ENCODE data around the gene PLCD1. TPM values are rescaled to one million over a fixed set of nuclear protein-coding genes. Genes with fewer than 3 reads are reported as not detected.

PLCD1 gene
- total and polyA plus RNA-seq, 2 of the 8 experiments (the other 6 are each of a cell fraction or from before 2014, with no cell fraction given): 15.3 to 19.2 TPM

DNA sequence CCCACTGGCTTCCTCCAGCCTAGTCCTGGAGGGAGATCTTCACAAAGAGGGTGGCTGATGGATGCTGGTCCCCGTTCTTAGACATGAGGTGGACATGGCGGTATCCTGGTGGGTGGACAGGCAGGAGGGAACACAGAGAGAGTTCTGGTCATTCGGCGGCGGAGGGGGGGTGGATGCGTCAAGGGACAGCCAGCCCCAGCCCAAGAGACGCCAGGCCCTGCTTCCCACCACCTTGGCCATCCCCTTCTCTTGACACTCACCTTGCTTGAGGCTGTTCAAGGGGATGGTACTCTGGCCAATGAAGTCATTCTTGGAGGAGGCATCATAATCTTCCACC, 21.7 kb downstream of the PLCD1 start:
- no peak overlapping the region for H2AFZ ChIP-seq (ENCODE audit: low read length)
- no peak overlapping the region for H3K56ac ChIP-seq (replicated peaks; ENCODE audit: insufficient read length, low read depth, low read length)
- CTCF ChIA-PET (ENCODE audit: partially characterized antibody): interaction anchor here (1.0 to 2.4 kb wide), 5 partner anchors 8 to 152 kb away, joined by 3 to 12 read pairs (median 4); no protein-coding TSS in a partner anchor
- no peaks in the 10 kb centered on the region for H3K79me1 ChIP-seq (ENCODE audit: low read depth, low read length)
- H2BK120ac ChIP-seq (replicated peaks; ENCODE audit: low read depth, low read length): no peak overlapping the region
- H3K4me2 ChIP-seq (ENCODE audit: insufficient read depth in 1 of 2, low read depth in 2 of 2, low read length in 2 of 2): no peak overlapping the region
- H3K18ac ChIP-seq (ENCODE audit: extremely low read depth, low read length): no peak overlapping the region
- H3K27ac ChIP-seq (ENCODE audit: low read depth, low read length): no peak overlapping the region
- no peak overlapping the region for H4K91ac ChIP-seq (replicated peaks; ENCODE audit: insufficient read length, low read length)
- H3K27me3 ChIP-seq (replicated peaks in 1 of 4; ENCODE audit: control insufficient read depth in 3 of 4, extremely low read depth in 1 of 4, insufficient read depth in 3 of 4, low read length in 3 of 4): no peaks in the 10 kb centered on the region
- no peaks in the 10 kb centered on the region for H3K23me2 ChIP-seq (ENCODE audit: low read depth, low read length)
- H3K14ac ChIP-seq (ENCODE audit: insufficient read length): no peak overlapping the region
- no peaks in the 10 kb centered on the region for H3K9me3 ChIP-seq (ENCODE audit: insufficient read depth in 2 of 2, low read depth in 1 of 2, low read length in 1 of 2)
- no peak for DNase-seq (ENCODE audit: low read depth in 1 of 2, low spot score in 2 of 2)
- no peak for FAIRE-seq
- no peak overlapping the region for H2AK5ac ChIP-seq (ENCODE audit: low read depth, low read length)
- H2BK15ac ChIP-seq (ENCODE audit: low read length): no peak overlapping the region
- no peak overlapping the region for H4K8ac ChIP-seq (ENCODE audit: extremely low read depth, insufficient read depth, low read length)
- WGBS, 2 experiments (ENCODE audit: extremely low coverage in 1 of 2, insufficient coverage in 1 of 2, insufficient read length in 1 of 2, insufficient replicate concordance in 2 of 2, low coverage in 1 of 2, low lambda C conversion rate in 2 of 2, missing lambda C conversion rate in 1 of 2): 97% methylated on average over 7 of the region's 7 CpGs; no CpG with 5 or more reads in 1 of the 2 experiments
- no peak overlapping the region for H2BK20ac ChIP-seq (ENCODE audit: low read length)
- H3K23ac ChIP-seq (ENCODE audit: insufficient read length): no peak overlapping the region
- no peaks in the 10 kb centered on the region for H3K79me2 ChIP-seq (ENCODE audit: control insufficient read depth in 1 of 2, insufficient read depth in 2 of 2, low read length in 2 of 2)
- H4K5ac ChIP-seq (ENCODE audit: insufficient read length, low read depth, low read length): no peak overlapping the region
- H3K36me3 ChIP-seq (ENCODE audit: control insufficient read depth in 2 of 4, insufficient read depth in 4 of 4, low read length in 3 of 4): no peaks in the 10 kb centered on the region; a peak in 1 of 8 replicates
- no peak overlapping the region for H3K9ac ChIP-seq (replicated peaks in 1 of 4; ENCODE audit: extremely low read depth in 1 of 4, low read depth in 3 of 4, low read length in 3 of 4)
- POLR2A ChIA-PET (ENCODE audit: partially characterized antibody): no interaction called here
- no peak overlapping the region for H3K4ac ChIP-seq (replicated peaks; ENCODE audit: insufficient read length, low read depth, low read length)
- no peak overlapping the region for H2BK5ac ChIP-seq (ENCODE audit: low read depth, low read length)
- peaks cover 0 to 6% of the 10 kb centered on the region in 2 experiments for H4K20me1 ChIP-seq (replicated peaks in 1 of 2; ENCODE audit: control insufficient read depth in 1 of 2, insufficient read depth in 2 of 2, low read length in 2 of 2)
- H3K4me3 ChIP-seq (ENCODE audit: extremely low read depth in 1 of 4, insufficient read depth in 2 of 4, low read depth in 3 of 4, low read length in 4 of 4): no peak overlapping the region
- no peaks in the 10 kb centered on the region for H3K4me1 ChIP-seq (replicated peaks in 1 of 4; ENCODE audit: control insufficient read depth in 3 of 4, insufficient read depth in 4 of 4, low read length in 3 of 4)
- no peak overlapping the region for H2BK12ac ChIP-seq (ENCODE audit: low read depth, low read length)
- TF ChIP-seq GTF2F1 (IDR thresholded peaks at IDR 0.05; ENCODE audit: borderline replicate concordance, low read depth, low read length) (no peak), TAF1 (IDR thresholded peaks at IDR 0.05; ENCODE audit: low read depth, low read length) (no peak), RFX5 (IDR thresholded peaks at IDR 0.05; ENCODE audit: borderline replicate concordance, low read depth, low read length) (no peak), CHD2 (IDR thresholded peaks at IDR 0.05; ENCODE audit: low read length) (no peak), BRCA1 (IDR thresholded peaks at IDR 0.05; ENCODE audit: low read depth, low read length) (no peak), JUND (IDR thresholded peaks at IDR 0.05; ENCODE audit: low read length) (no peak), GABPA (IDR thresholded peaks at IDR 0.05; ENCODE audit: borderline replicate concordance, insufficient read depth, low read length) (no peak), EGR1 (IDR thresholded peaks at IDR 0.05; ENCODE audit: borderline replicate concordance, low read depth, low read length) (no peak), NANOG (IDR thresholded peaks at IDR 0.05; ENCODE audit: insufficient read depth, low read depth, low read length, poor library complexity, severe bottlenecking) (no peak)
